GM12878 (cell line): ENCODE results near the gene POU5F2. TPM values are rescaled to one million over a fixed set of nuclear protein-coding genes. Genes with fewer than 3 reads are reported as not detected.

Experiments used
- polyA plus RNA-seq, 11 experiments: library from polyadenylated mRNA; depleted of rRNA in 4 of 11; unstranded in 6 of 11; stranded (reverse) in 5 of 11; fragments of >200 nt; fragmentation: Nextera tagmentation in 4 of 11; fragmentation: Illumina TruSeq in 1 of 11; extraction: Ambion mirVana in 4 of 11; extraction: Trizol in 1 of 11; gene quantifications; 1 replicate in 1 of 11; 2 replicates in 10 of 11; pipeline versions ENCODE4 v1.2.1 to v1.2.3, GENCODE V29; 2011 to 2016; ENCODE audit warnings: inconsistent platforms in 2 of 11, missing spikeins in 2 of 11, low read depth in 1 of 11
- total RNA-seq, 4 experiments: library from RNA; depleted of rRNA in 3 of 4; stranded (reverse); fragments of >200 nt in 3 of 4; fragmentation: Illumina TruSeq in 1 of 4; extraction: Trizol in 1 of 4; gene quantifications; 2 replicates each; pipeline versions ENCODE4 v1.2.1 to v1.2.3, GENCODE V29; 2013 to 2021

POU5F2 gene
- total and polyA plus RNA-seq, 10 of the 15 experiments (the other 5 are each of a cell fraction or from before 2014, with no cell fraction given): under 0.01 to 1.4 (median 0.28) TPM

Other genes with a start within 250 kb of the POU5F2 start
- 0.38 and 0.85 TPM in 2 replicates for gene NR2F1-AS1, start 160.4 kb downstream of the POU5F2 start, total RNA-seq (2014; rRNA removed)
- 0.18 and 0.27 TPM in 2 replicates for gene NR2F1-AS1, start 160.4 kb downstream of the POU5F2 start, total RNA-seq (2014; rRNA removed; fragmentation: Illumina TruSeq; extraction: Trizol)
- 0.19 and 0.62 TPM in 2 replicates for gene NR2F1-AS1, start 160.4 kb downstream of the POU5F2 start, total RNA-seq (2021)
- 0.23 and 0.30 TPM in 2 replicates for gene NR2F1-AS1, start 160.4 kb downstream of the POU5F2 start, polyA plus RNA-seq (2011; rRNA removed)
- gene NR2F1-AS1, start 160.4 kb downstream of the POU5F2 start, polyA plus RNA-seq (2014; fragmentation: Illumina TruSeq; extraction: Trizol): 0.18 TPM in 1 of 2 replicates, not detected in the other
- gene NR2F1-AS1, start 160.4 kb downstream of the POU5F2 start, polyA plus RNA-seq (2014; fragmentation: Nextera tagmentation; extraction: Ambion mirVana): under 1 TPM; 0.26 to 0.31 TPM
- gene NR2F1-AS1, start 160.4 kb downstream of the POU5F2 start, polyA plus RNA-seq (2014; rRNA removed): 0.11 and 0.27 TPM in 2 replicates
- under 1 TPM; 0.11 to 0.50 TPM for gene NR2F1-AS1, start 160.4 kb downstream of the POU5F2 start, polyA plus RNA-seq (2016; fragmentation: Nextera tagmentation; extraction: Ambion mirVana)
- 0.22 and 0.79 TPM in 2 replicates for gene NR2F1, start 158.4 kb downstream of the POU5F2 start, total RNA-seq (2014; rRNA removed)
- gene NR2F1, start 158.4 kb downstream of the POU5F2 start, total RNA-seq (2014; rRNA removed; fragmentation: Illumina TruSeq; extraction: Trizol): not detected in 2 replicates
- gene NR2F1, start 158.4 kb downstream of the POU5F2 start, total RNA-seq (2021): 0.32 and 0.36 TPM in 2 replicates
- 0.06 TPM in 1 of 2 replicates, not detected in the other for gene NR2F1, start 158.4 kb downstream of the POU5F2 start, polyA plus RNA-seq (2011; rRNA removed)
- not detected in 2 replicates for gene NR2F1, start 158.4 kb downstream of the POU5F2 start, polyA plus RNA-seq (2014; fragmentation: Illumina TruSeq; extraction: Trizol)
- gene NR2F1, start 158.4 kb downstream of the POU5F2 start, polyA plus RNA-seq (2014; fragmentation: Nextera tagmentation; extraction: Ambion mirVana): under 1 TPM in 1 of 2 experiments, not detected in 1; 0.04 TPM
- not detected in 2 replicates for gene NR2F1, start 158.4 kb downstream of the POU5F2 start, polyA plus RNA-seq (2014; rRNA removed)
- not detected for gene NR2F1, start 158.4 kb downstream of the POU5F2 start, polyA plus RNA-seq (2016; fragmentation: Nextera tagmentation; extraction: Ambion mirVana)